Epithelial cell of proximal tubule (primary cell): Measurements from ENCODE around the gene TACR2. TPM values are rescaled to one million over a fixed set of nuclear protein-coding genes. Genes with fewer than 3 reads are reported as not detected.

Source experiments
- DNase-seq: peaks from one replicate; pipeline ENCODE4 v3.0.0-alpha.2; 2011; ENCODE audit warnings: low read depth
- H3K4me3 ChIP-seq: 2 replicates; pipeline ENCODE4 v1.5.1; 2011; ENCODE audit warnings: low read depth, mild to moderate bottlenecking, low read length
- CTCF ChIP-seq: conservative IDR thresholded peaks from 2 replicates; pipeline ENCODE4 v1.5.1; 2012; ENCODE audit warnings: low read depth, mild to moderate bottlenecking, low read length
- total RNA-seq: library from RNA; depleted of rRNA; stranded (reverse); fragments of >200 nt; gene quantifications from 2 replicates; pipeline ENCODE4 v1.2.3, GENCODE V29; 2015

TACR2 gene
- total RNA-seq, 1 donor from 2014 or later = 0.23 TPM

GRCh38 chr10:69407621-69408301 lies 9.0 kb downstream of the TACR2 start:
- no peak overlapping the region for H3K4me3 ChIP-seq
- DNase-seq = no peak
- peak; percentile 45 for TF ChIP-seq CTCF

- no peak for TF ChIP-seq CTCF
- DNase-seq = no peak
- H3K4me3 ChIP-seq = no peak overlapping the region
Measured at GRCh38 chr10:69406816-69407580, 9.7 kb downstream of the TACR2 start.

GRCh38 chr10:69406302-69406811 lies 10.4 kb downstream of the TACR2 start:
- H3K4me3 ChIP-seq = no peak overlapping the region
- no peak for TF ChIP-seq CTCF
- DNase-seq = no peak

- no peak overlapping the region for H3K4me3 ChIP-seq
- TF ChIP-seq CTCF = no peak
- DNase-seq = no peak
Measured at GRCh38 chr10:69405221-69405620, 11.5 kb downstream of the TACR2 start.

- no peak for DNase-seq
- no peak for TF ChIP-seq CTCF
- no peak overlapping the region for H3K4me3 ChIP-seq
Measured at GRCh38 chr10:69404786-69405185, 11.9 kb downstream of the TACR2 start.

GRCh38 chr10:69403519-69403918 lies 13.2 kb downstream of the TACR2 start:
- no peak for TF ChIP-seq CTCF
- DNase-seq = no peak
- H3K4me3 ChIP-seq = no peak overlapping the region
